Activated B cell treated with CpG ODN at 0.5 μM for 24 hours (primary cell): ENCODE data around the gene TECTA. TPM values are rescaled to one million over a fixed set of nuclear protein-coding genes. Genes with fewer than 3 reads are reported as not detected.

Experiments
- ATAC-seq: fragments of 200-7000 bp; cut with Tn5 transposase; one replicate; pipeline ENCODE4 v1.10.0; 2021; ENCODE audit warnings: low read depth, mild to moderate bottlenecking, moderate library complexity
- CTCF ChIA-PET: fragments of 350-600 bp; sonication (Branson Sonifier 250); formaldehyde crosslinking; loops from one replicate; lab custom pipeline; 2021; ENCODE audit warnings: antibody characterized with exemption; lab: Charles Lee
- POLR2A ChIA-PET: fragments of 350-600 bp; sonication (Branson Sonifier 250); formaldehyde crosslinking; loops from one replicate; lab custom pipeline; 2021; ENCODE audit warnings: antibody characterized with exemption; lab: Charles Lee
- DNase-seq: peaks from one replicate; pipeline ENCODE4 v3.0.0; 2022
- H3K27ac Mint-ChIP-seq: one replicate; pipeline ENCODE4 v1.8.0; 2020; ENCODE audit warnings: mixed read lengths
- H3K27me3 Mint-ChIP-seq: one replicate; pipeline ENCODE4 v1.8.0; 2021; ENCODE audit warnings: mixed read lengths
- H3K36me3 Mint-ChIP-seq: one replicate; pipeline ENCODE4 v1.8.0; 2021; ENCODE audit warnings: low read depth, mixed read lengths
- H3K4me1 Mint-ChIP-seq: one replicate; pipeline ENCODE4 v1.8.0; 2021; ENCODE audit warnings: mixed read lengths
- H3K4me3 Mint-ChIP-seq: one replicate; pipeline ENCODE4 v1.8.0; 2020; ENCODE audit warnings: mild to moderate bottlenecking, mixed read lengths
- H3K9me3 Mint-ChIP-seq: one replicate; pipeline ENCODE4 v1.8.0; 2020; ENCODE audit warnings: mixed read lengths
- CTCF ChIP-seq: fragments of 200-600 bp; IDR thresholded peaks from one replicate; pipeline ENCODE4 v1.8.0; 2022; ENCODE audit warnings: antibody characterized with exemption, mild to moderate bottlenecking
- intact Hi-C: fragments of 100-400 bp; cut with micrococcal nuclease; formaldehyde crosslinking; loops from one replicate; pipeline ENCODE4 v1.15.1; 2024
- total RNA-seq: library from RNA; stranded (reverse); gene quantifications from 2 replicates; pipeline ENCODE4 v1.2.3, GENCODE V29; 2022

Gene TECTA
- total RNA-seq, 1 donor from 2014 or later, result 0.24 TPM

GRCh38 chr11:121143921-121144320, 42.9 kb downstream of the TECTA start:
- no peak for ATAC-seq

GRCh38 chr11:121144723-121145122, 43.7 kb downstream of the TECTA start:
- CTCF ChIA-PET, result no interaction called here

More at GRCh38 chr11:121143921-121144320, 42.9 kb downstream of the TECTA start:
- Mint-ChIP-seq H3K27me3 (peaks cover 6% of the 10 kb centered on the region), H3K4me1 (no peaks in the 10 kb centered on the region), H3K36me3 (no peaks in the 10 kb centered on the region), H3K4me3 (no peak overlapping the region), H3K9me3 (no peaks in the 10 kb centered on the region), H3K27ac (no peak overlapping the region)
- no peak for TF ChIP-seq CTCF
- CTCF ChIA-PET, result no interaction called here
- DNase-seq, result no peak
- POLR2A ChIA-PET, result no interaction called here
- intact Hi-C loops, result no loop called here

GRCh38 chr11:121145826-121146225, 44.8 kb downstream of the TECTA start:
- Mint-ChIP-seq H3K4me3 (no peak overlapping the region), H3K27me3 (peaks cover 4% of the 10 kb centered on the region), H3K4me1 (no peaks in the 10 kb centered on the region), H3K36me3 (no peaks in the 10 kb centered on the region), H3K27ac (no peak overlapping the region), H3K9me3 (no peaks in the 10 kb centered on the region)
- ChIA-PET POLR2A (no interaction called here), CTCF (no interaction called here)
- DNase-seq (no peak), ATAC-seq (no peak)
- intact Hi-C loops, result no loop called here
- TF ChIP-seq CTCF, result no peak

More at GRCh38 chr11:121144723-121145122, 43.7 kb downstream of the TECTA start:
- Mint-ChIP-seq H3K27ac (no peak overlapping the region), H3K4me1 (no peaks in the 10 kb centered on the region), H3K9me3 (no peaks in the 10 kb centered on the region), H3K4me3 (no peak overlapping the region), H3K36me3 (no peaks in the 10 kb centered on the region), H3K27me3 (peaks cover 6% of the 10 kb centered on the region)
- no peak for DNase-seq
- ATAC-seq, result no peak
- intact Hi-C loops, result no loop called here
- POLR2A ChIA-PET, result no interaction called here
- TF ChIP-seq CTCF, result no peak

GRCh38 chr11:121149116-121149515, 48.1 kb downstream of the TECTA start:
- CTCF ChIA-PET, result no interaction called here

GRCh38 chr11:121151207-121151688, 50.2 kb downstream of the TECTA start:
- Mint-ChIP-seq H3K36me3 (no peaks in the 10 kb centered on the region), H3K4me1 (no peaks in the 10 kb centered on the region), H3K27me3 (peaks cover 5% of the 10 kb centered on the region), H3K27ac (no peak overlapping the region), H3K9me3 (no peaks in the 10 kb centered on the region), H3K4me3 (no peak overlapping the region)
- ChIA-PET POLR2A (no interaction called here), CTCF (no interaction called here)
- intact Hi-C loops, result no loop called here
- no peak for TF ChIP-seq CTCF
- ATAC-seq (no peak), DNase-seq (no peak)

More at GRCh38 chr11:121149116-121149515, 48.1 kb downstream of the TECTA start:
- H3K4me1 Mint-ChIP-seq, result no peaks in the 10 kb centered on the region
- H3K27me3 Mint-ChIP-seq, result peaks cover 5% of the 10 kb centered on the region
- no peaks in the 10 kb centered on the region for H3K36me3 Mint-ChIP-seq
- no peak for TF ChIP-seq CTCF
- DNase-seq (no peak), ATAC-seq (no peak)
- H3K9me3 Mint-ChIP-seq, result no peaks in the 10 kb centered on the region
- no peak overlapping the region for H3K4me3 Mint-ChIP-seq
- POLR2A ChIA-PET, result no interaction called here
- intact Hi-C loops, result no loop called here
- H3K27ac Mint-ChIP-seq, result no peak overlapping the region
